Gastroesophageal sphincter (tissue), 3 donors: ENCODE results near the gene ABCC6.

Source experiments
- CTCF ChIP-seq, 4 experiments: fragments of 200-600 bp in 2 of 4; fragments of 450-650 bp in 2 of 4; sonication (generic) in 1 of 4; IDR thresholded peaks; one replicate each; pipeline ENCODE4 v1.5.1; 2017 to 2019; ENCODE audit warnings: antibody characterized with exemption in 4 of 4, mild to moderate bottlenecking in 2 of 4, moderate library complexity in 2 of 4
- EP300 ChIP-seq: sonication (generic); formaldehyde crosslinking; IDR thresholded peaks from one replicate; pipeline ENCODE4 v1.6.1; 2017; ENCODE audit warnings: antibody characterized with exemption, mild to moderate bottlenecking
- POLR2A ChIP-seq, 2 donors: fragments of 450-650 bp; IDR thresholded peaks; one replicate each; pipeline ENCODE4 v1.6.1; 2017; ENCODE audit warnings: antibody characterized with exemption in 2 of 2, mild to moderate bottlenecking in 2 of 2, moderate library complexity in 1 of 2
- POLR2AphosphoS5 ChIP-seq: sonication (generic); formaldehyde crosslinking; IDR thresholded peaks from one replicate; pipeline ENCODE4 v1.6.1; 2017; ENCODE audit warnings: antibody characterized with exemption

- TF ChIP-seq CTCF (IDR thresholded peaks at IDR 0.05) (no peak), POLR2A (IDR thresholded peaks at IDR 0.05) (no peak), POLR2AphosphoS5 (no peak), EP300 (no peak)
These were observed 27.2 kb downstream of the ABCC6 start for GRCh38 chr16:16196099-16196498.
